GM23248 (cell line): ENCODE measurements around the gene ACTN4. TPM values are rescaled to one million over a fixed set of nuclear protein-coding genes. Genes with fewer than 3 reads are reported as not detected.
A peak's percentile ranks its signal among the peaks of the same experiment; 100 is the strongest.

Source experiments
- DNase-seq: peaks from one replicate; pipeline ENCODE4 v3.0.0-alpha.2; 2015
- H2AFZ ChIP-seq: fragments of 200-600 bp; sonication (generic); 2 replicates; pipeline ENCODE4 v1.6.1; 2016; ENCODE audit warnings: antibody characterized with exemption
- H3F3A ChIP-seq: fragments of 200-600 bp; sonication (generic); 2 replicates; pipeline ENCODE4 v1.6.1; 2016; ENCODE audit warnings: mild to moderate bottlenecking, antibody characterized with exemption, mixed run types; ENCODE audit not compliant: insufficient read depth
- H3K27ac ChIP-seq: fragments of 200-600 bp; sonication (generic); 2 replicates; pipeline ENCODE4 v1.5.1; 2016; ENCODE audit warnings: mild to moderate bottlenecking
- H3K27me3 ChIP-seq: fragments of 200-600 bp; sonication (generic); replicated peaks from 2 replicates; pipeline ENCODE4 v1.6.1; 2016; ENCODE audit warnings: mild to moderate bottlenecking; ENCODE audit not compliant: insufficient read depth
- H3K36me3 ChIP-seq: fragments of 200-600 bp; sonication (generic); 2 replicates; pipeline ENCODE4 v1.6.1; 2016; ENCODE audit warnings: low read depth, mild to moderate bottlenecking
- H3K4me1 ChIP-seq: fragments of 200-600 bp; sonication (generic); 2 replicates; pipeline ENCODE4 v1.6.1; 2016; ENCODE audit warnings: mild to moderate bottlenecking; ENCODE audit not compliant: insufficient read depth
- H3K4me2 ChIP-seq: fragments of 200-600 bp; sonication (generic); one replicate; pipeline ENCODE4 v1.6.1; 2016; ENCODE audit warnings: mild to moderate bottlenecking; ENCODE audit not compliant: unreplicated experiment
- H3K4me3 ChIP-seq: fragments of 200-600 bp; sonication (generic); 2 replicates; pipeline ENCODE4 v1.5.1; 2016; ENCODE audit warnings: mild to moderate bottlenecking
- H3K79me2 ChIP-seq: fragments of 200-600 bp; sonication (generic); 2 replicates; pipeline ENCODE4 v1.6.1; 2016; ENCODE audit warnings: mild to moderate bottlenecking; ENCODE audit not compliant: insufficient read depth
- H3K9ac ChIP-seq: fragments of 200-600 bp; sonication (generic); 2 replicates; pipeline ENCODE4 v1.6.1; 2016; ENCODE audit warnings: mild to moderate bottlenecking
- H3K9me2 ChIP-seq: fragments of 200-600 bp; sonication (generic); 2 replicates; pipeline ENCODE4 v1.6.1; 2016; ENCODE audit warnings: mixed run types, mild to moderate bottlenecking, moderate library complexity; ENCODE audit not compliant: insufficient read depth
- H3K9me3 ChIP-seq: fragments of 200-600 bp; sonication (generic); one replicate; pipeline ENCODE4 v1.6.1; 2017; ENCODE audit warnings: low read depth
- H4K20me1 ChIP-seq: fragments of 200-600 bp; sonication (generic); 2 replicates; pipeline ENCODE4 v1.6.0; 2016; ENCODE audit not compliant: insufficient read depth
- EZH2 ChIP-seq: fragments of 200-600 bp; sonication (generic); IDR thresholded peaks from 2 replicates; pipeline ENCODE4 v1.6.1; 2018; ENCODE audit warnings: antibody characterized with exemption, mild to moderate bottlenecking; ENCODE audit not compliant: insufficient read depth, poor library complexity, severe bottlenecking
- EZH2phosphoT487 ChIP-seq: fragments of 200-600 bp; sonication (generic); IDR thresholded peaks from 2 replicates; pipeline ENCODE4 v1.6.1; 2018; ENCODE audit warnings: antibody characterized with exemption, moderate library complexity, mild to moderate bottlenecking, low read depth; ENCODE audit not compliant: insufficient read depth
- WGBS, 2 experiments: methylation state at CpG; one replicate each; pipeline ENCODE4 v1.1.6; 2015 to 2017; ENCODE audit warnings: low lambda C conversion rate in 2 of 2, low coverage in 1 of 2; ENCODE audit errors: missing lambda C conversion rate in 2 of 2; 5-methylcytosine and 5-hydroxymethylcytosine counted together
- in situ Hi-C: fragments of 300-500 bp; cut with MboI; formaldehyde crosslinking; loops from 2 replicates; pipeline ENCODE4 v1.15.0; 2020
- polyA plus RNA-seq: library from polyadenylated mRNA; unstranded; fragments of >200 nt; fragmentation: Nextera tagmentation; extraction: Ambion mirVana; gene quantifications from 2 replicates; pipeline ENCODE4 v1.2.1, GENCODE V29; 2016
- total RNA-seq: library from RNA; depleted of rRNA; stranded (reverse); fragments of >200 nt; shearing (Covaris generic); gene quantifications from 2 replicates; pipeline ENCODE4 v1.2.3, GENCODE V29; 2014

ACTN4 gene
- total and polyA plus RNA-seq, 2 experiments from 2014 or later, result 84.6 to 477 TPM

GRCh38 chr19:38661996-38662395 lies 14.5 kb downstream of the ACTN4 start:
- Histone ChIP-seq H3K27ac (peak overlapping the region; percentile 41), H4K20me1 (no peaks in the 10 kb centered on the region), H3F3A (peaks cover 67% of the 10 kb centered on the region), H3K36me3 (no peaks in the 10 kb centered on the region), H3K4me3 (no peak overlapping the region), H3K9ac (no peak overlapping the region), H3K27me3 (no peaks in the 10 kb centered on the region), H3K4me1 (peaks cover 71% of the 10 kb centered on the region), H3K79me2 (peaks cover 91% of the 10 kb centered on the region), H3K9me3 (no peaks in the 10 kb centered on the region), H3K9me2 (no peaks in the 10 kb centered on the region), H2AFZ (no peak overlapping the region), H3K4me2 (no peak overlapping the region)
- DNase-seq, result no peak
- 63 to 73% methylated on average over 1 of the region's 1 CpG for WGBS, 2 experiments
- in situ Hi-C loops, result no loop called here
- TF ChIP-seq EZH2phosphoT487 (no peak), EZH2 (no peak)

GRCh38 chr19:38662537-38663155 lies 15.2 kb downstream of the ACTN4 start:
- Histone ChIP-seq H3K9me3 (no peaks in the 10 kb centered on the region), H3K9ac (no peak overlapping the region), H3F3A (peaks cover 67% of the 10 kb centered on the region), H3K36me3 (no peaks in the 10 kb centered on the region), H4K20me1 (no peaks in the 10 kb centered on the region; the same call in 1 of the 2 replicates), H2AFZ (no peak overlapping the region), H3K79me2 (peaks cover 91% of the 10 kb centered on the region), H3K27ac (peak overlapping the region; percentile 41), H3K4me2 (no peak overlapping the region), H3K4me3 (no peak overlapping the region), H3K4me1 (peaks cover 71% of the 10 kb centered on the region), H3K27me3 (no peaks in the 10 kb centered on the region), H3K9me2 (no peaks in the 10 kb centered on the region)
- DNase-seq, result no peak
- in situ Hi-C loops, result no loop called here
- WGBS, 2 experiments, result 79 to 85% methylated on average over 5 to 7 of the region's 7 CpGs
- TF ChIP-seq EZH2 (no peak), EZH2phosphoT487 (no peak)

- Histone ChIP-seq H3K9me3 (no peaks in the 10 kb centered on the region), H2AFZ (no peak overlapping the region), H3K36me3 (no peaks in the 10 kb centered on the region), H3K79me2 (peaks cover 94% of the 10 kb centered on the region), H3K4me2 (no peak overlapping the region), H3F3A (peaks cover 69% of the 10 kb centered on the region), H4K20me1 (no peaks in the 10 kb centered on the region; the same call in 1 of the 2 replicates), H3K9ac (no peak overlapping the region), H3K9me2 (no peaks in the 10 kb centered on the region), H3K27me3 (no peaks in the 10 kb centered on the region), H3K4me3 (no peak overlapping the region), H3K4me1 (peaks cover 73% of the 10 kb centered on the region), H3K27ac (no peak overlapping the region)
- no peak for TF ChIP-seq EZH2
- no peak for TF ChIP-seq EZH2phosphoT487
- no peak for DNase-seq
- in situ Hi-C loops, result no loop called here
- WGBS, 2 experiments, result 92% methylated on average over 18 to 22 of the region's 22 CpGs
Measured at GRCh38 chr19:38663156-38663651, 15.8 kb downstream of the ACTN4 start.

GRCh38 chr19:38663957-38664502 lies 16.6 kb downstream of the ACTN4 start:
- Histone ChIP-seq H3K27ac (peak overlapping the region; percentile 91), H3K4me3 (no peak overlapping the region), H3K9me3 (no peaks in the 10 kb centered on the region), H3K4me2 (no peak overlapping the region), H3K4me1 (peaks cover 75% of the 10 kb centered on the region), H3K27me3 (no peaks in the 10 kb centered on the region), H3K9ac (no peak overlapping the region), H3F3A (peaks cover 72% of the 10 kb centered on the region), H3K9me2 (no peaks in the 10 kb centered on the region), H2AFZ (no peak overlapping the region), H3K79me2 (peaks cover 100% of the 10 kb centered on the region), H4K20me1 (no peaks in the 10 kb centered on the region; the same call in 1 of the 2 replicates), H3K36me3 (0 out of 2 replicates have a peak, but pooled peaks cover 3% of the 10 kb centered on the region)
- 91% methylated on average over 19 of the region's 19 CpGs for WGBS, 2 experiments
- no peak for TF ChIP-seq EZH2phosphoT487
- TF ChIP-seq EZH2, result no peak
- no peak for DNase-seq
- in situ Hi-C loops, result no loop called here
